HCT116 (cell line): ENCODE measurements around the gene MGST3. TPM values are rescaled to one million over a fixed set of nuclear protein-coding genes. Genes with fewer than 3 reads are reported as not detected.

ENCODE experiments used
- ATAC-seq: fragments of 200-7000 bp; cut with Tn5 transposase; 2 replicates; pipeline ENCODE4 v1.9.1; 2020; ENCODE audit warnings: mild to moderate bottlenecking, moderate library complexity
- BruUV-seq: library from RNA; stranded (reverse); fragments of 400-500 nt; replicated peaks from 2 replicates; lab custom pipeline; 2021; lab: Mats Ljungman, UMichigan
- CTCF ChIA-PET: fragments of 300-600 bp; sonication (Branson Sonifier 250); formaldehyde crosslinking; loops from one replicate; lab custom pipeline; 2021; ENCODE audit warnings: antibody characterized with exemption; lab: Charles Lee
- POLR2A ChIA-PET: fragments of 300-600, 350-600 bp; sonication (Branson Sonifier 250); formaldehyde crosslinking; loops from one replicate; lab custom pipeline; 2021; ENCODE audit warnings: antibody characterized with exemption; lab: Charles Lee
- RAD21 ChIA-PET, 2 experiments: fragments of 300-600 bp; sonication (Branson Sonifier 250); formaldehyde crosslinking; loops; one replicate each; lab custom pipeline; 2023; ENCODE audit warnings: low total read pairs in 2 of 2; ENCODE audit not compliant: uncharacterized antibody in 2 of 2, unreplicated experiment in 2 of 2, low non-redundant PET in 1 of 2; lab: Charles Lee
- DNase-seq: peaks from one replicate; pipeline ENCODE4 v3.0.0-alpha.2; 2010; ENCODE audit warnings: low read depth, low spot score
- H2AFZ ChIP-seq: fragments of 200-600 bp; shearing (Covaris generic), sonication (generic); 2 replicates; pipeline ENCODE4 v1.6.1; 2017; ENCODE audit warnings: low read depth, mixed run types, mixed read lengths, antibody characterized with exemption, low read length; ENCODE audit not compliant: poor library complexity, severe bottlenecking
- H3K27ac ChIP-seq: 2 replicates; pipeline ENCODE4 v1.5.1; 2012; ENCODE audit warnings: low read depth, low read length
- H3K27me3 ChIP-seq: fragments of 200-600 bp; sonication (generic); 2 replicates; pipeline ENCODE4 v1.6.1; 2016; ENCODE audit warnings: mixed run types, low read length, mixed read lengths; ENCODE audit not compliant: insufficient read depth
- H3K36me3 ChIP-seq, 2 experiments: fragments of 200-500 bp in 1 of 2; fragments of 200-600 bp in 1 of 2; sonication (Bioruptor generic) in 1 of 2; sonication (generic) in 1 of 2; 2 replicates each; pipeline versions ENCODE4 v1.5.1 to v1.6.1; 2014 to 2016; ENCODE audit warnings: low read length in 2 of 2, inconsistent platforms in 1 of 2, mixed read lengths in 1 of 2, mixed run types in 1 of 2; ENCODE audit not compliant: insufficient read depth in 2 of 2, control insufficient read depth in 1 of 2
- H3K4me1 ChIP-seq, 2 experiments: fragments of 200-600 bp in 1 of 2; sonication (generic) in 1 of 2; 2 replicates each; pipeline versions ENCODE4 v1.5.1 to v1.6.1; 2012 to 2017; ENCODE audit warnings: low read length in 2 of 2, inconsistent platforms in 1 of 2, mild to moderate bottlenecking in 1 of 2, mixed read lengths in 1 of 2, mixed run types in 1 of 2, moderate library complexity in 1 of 2; ENCODE audit not compliant: insufficient read depth in 2 of 2, control insufficient read depth in 1 of 2
- H3K4me2 ChIP-seq: fragments of 200-600 bp; sonication (generic); 2 replicates; pipeline ENCODE4 v1.6.1; 2017; ENCODE audit warnings: mixed run types, low read length, mixed read lengths
- H3K4me3 ChIP-seq, 2 experiments: fragments of 200-600 bp in 1 of 2; sonication (generic) in 1 of 2; replicated peaks in 1 of 2; 2 replicates each; pipeline ENCODE4 v1.5.1; 2011 to 2016; ENCODE audit warnings: low read length in 2 of 2, control low read depth in 1 of 2, low read depth in 1 of 2, mild to moderate bottlenecking in 1 of 2, mixed read lengths in 1 of 2, mixed run types in 1 of 2
- H3K79me2 ChIP-seq: fragments of 200-600 bp; sonication (generic); 2 replicates; pipeline ENCODE4 v1.6.1; 2017; ENCODE audit warnings: mild to moderate bottlenecking, mixed run types, low read length, moderate library complexity, mixed read lengths; ENCODE audit not compliant: insufficient read depth
- H3K9ac ChIP-seq: fragments of 200-600 bp; sonication (generic); 2 replicates; pipeline ENCODE4 v1.6.1; 2016; ENCODE audit warnings: low read length, mixed read lengths
- H3K9me2 ChIP-seq: fragments of 200-600 bp; sonication (generic), shearing (Covaris generic); 2 replicates; pipeline ENCODE4 v1.6.1; 2017; ENCODE audit warnings: mixed run types, mild to moderate bottlenecking, moderate library complexity; ENCODE audit not compliant: insufficient read depth
- H3K9me3 ChIP-seq, 2 experiments: fragments of 200-500 bp in 1 of 2; fragments of 200-600 bp in 1 of 2; sonication (Bioruptor generic) in 1 of 2; sonication (generic) in 1 of 2; 2 replicates each; pipeline ENCODE4 v1.6.1; 2014 to 2017; ENCODE audit warnings: low read length in 2 of 2, mixed read lengths in 2 of 2, inconsistent platforms in 1 of 2, low read depth in 1 of 2, mild to moderate bottlenecking in 1 of 2, mixed run types in 1 of 2, moderate library complexity in 1 of 2; ENCODE audit not compliant: control insufficient read depth in 1 of 2, insufficient read depth in 1 of 2
- H4K20me1 ChIP-seq: fragments of 200-600 bp; sonication (generic), shearing (Covaris generic); 2 replicates; pipeline ENCODE4 v1.6.1; 2017; ENCODE audit warnings: mixed run types, mild to moderate bottlenecking, moderate library complexity; ENCODE audit not compliant: insufficient read depth
- CTCF ChIP-seq, 3 experiments: fragments of 200-600 bp in 1 of 3; sonication (generic) in 1 of 3; IDR thresholded peaks in 2 of 3; conservative IDR thresholded peaks in 1 of 3; 2 replicates each; pipeline ENCODE4 v1.5.1; 2012 to 2017; ENCODE audit warnings: low read depth in 2 of 3, low read length in 2 of 3, antibody characterized with exemption in 1 of 3, borderline replicate concordance in 1 of 3, control low read depth in 1 of 3, mild to moderate bottlenecking in 1 of 3, mixed read lengths in 1 of 3, mixed run types in 1 of 3, moderate library complexity in 1 of 3; ENCODE audit not compliant: insufficient read depth in 1 of 3
- EGR1 ChIP-seq: IDR thresholded peaks from 2 replicates; pipeline ENCODE4 v1.6.1; 2012; ENCODE audit warnings: low read depth
- EZH2 ChIP-seq: fragments of 200-600 bp; sonication (generic); IDR thresholded peaks from 2 replicates; pipeline ENCODE4 v1.6.1; 2017; ENCODE audit warnings: antibody characterized with exemption, mixed run types
- POLR2A ChIP-seq: IDR thresholded peaks from 2 replicates; pipeline ENCODE4 v1.7.0; 2011; ENCODE audit warnings: borderline replicate concordance; ENCODE audit not compliant: insufficient read depth, insufficient read length; ENCODE audit errors: extremely low read depth
- SRF ChIP-seq: IDR thresholded peaks from 2 replicates; pipeline ENCODE4 v1.6.1; 2012; ENCODE audit warnings: low read depth
- TCF7L2 ChIP-seq: IDR thresholded peaks from 2 replicates; pipeline ENCODE4 v1.7.0; 2011; ENCODE audit warnings: borderline replicate concordance, inconsistent platforms; ENCODE audit not compliant: insufficient read depth, insufficient read length; ENCODE audit errors: extremely low read depth
- YY1 ChIP-seq: IDR thresholded peaks from 2 replicates; pipeline ENCODE4 v1.6.1; 2011; ENCODE audit warnings: low read length, low read depth, moderate library complexity, mild to moderate bottlenecking; ENCODE audit not compliant: insufficient replicate concordance; ENCODE audit errors: extremely low read depth
- ZNF274 ChIP-seq: fragments of 200-500 bp; sonication (Bioruptor generic); IDR thresholded peaks from 2 replicates; pipeline ENCODE4 v1.6.1; 2014; ENCODE audit warnings: mild to moderate bottlenecking, low read depth, low read length, inconsistent platforms
- intact Hi-C: fragments of 100-400 bp; cut with micrococcal nuclease; formaldehyde crosslinking; loops from 2 replicates; pipeline ENCODE4 v1.10.0; 2022
- total RNA-seq: library from RNA; stranded (reverse); gene quantifications from one replicate; pipeline ENCODE4 v1.2.1, GENCODE V29; 2021; ENCODE audit not compliant: unreplicated experiment
- TF ChIP-seq, protein P1 (sequence below): IDR thresholded peaks from 2 replicates; pipeline ENCODE4 v1.6.1; 2012
- TF ChIP-seq, protein P2 (sequence below): IDR thresholded peaks from 2 replicates; pipeline ENCODE4 v1.6.1; 2011; ENCODE audit warnings: mild to moderate bottlenecking, low read length, moderate library complexity; ENCODE audit not compliant: insufficient replicate concordance; ENCODE audit errors: extremely low read depth

MGST3 gene
- total RNA-seq, 1 experiment from 2014 or later, result 93.7 TPM

DNA sequence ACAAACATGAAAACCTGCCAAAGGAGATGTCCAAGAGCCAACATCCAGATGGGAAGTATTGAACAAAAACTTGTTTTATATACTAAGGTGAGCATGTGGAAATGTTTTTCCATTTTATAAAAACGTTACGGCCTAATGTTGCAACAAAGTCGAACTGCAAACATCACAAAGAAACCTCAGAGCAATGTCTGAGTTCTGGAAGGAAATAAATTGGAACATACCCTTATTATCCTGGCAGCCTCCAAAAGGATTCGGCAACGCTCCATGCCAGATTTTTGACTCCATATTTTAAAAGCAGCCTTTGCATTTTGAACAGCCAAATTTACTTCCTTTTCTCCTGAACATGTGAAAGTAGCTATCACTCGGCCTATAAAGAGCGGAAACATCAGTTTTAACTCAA is 64.0 kb downstream of the MGST3 start:
- Histone ChIP-seq H3K27ac (no peak overlapping the region), H2AFZ (no peak overlapping the region), H3K4me1 (peaks cover 12 to 23% of the 10 kb centered on the region in 2 experiments), H3K4me3 (no peak overlapping the region), H3K36me3 (no peaks in the 10 kb centered on the region), H3K9me2 (no peaks in the 10 kb centered on the region), H3K27me3 (no peaks in the 10 kb centered on the region), H3K4me2 (no peak overlapping the region), H3K9ac (no peak overlapping the region), H4K20me1 (no peaks in the 10 kb centered on the region), H3K79me2 (peaks cover 38% of the 10 kb centered on the region), H3K9me3 (no peaks in the 10 kb centered on the region)
- CTCF ChIA-PET, result no interaction called here
- no TSS peak for BruUV-seq
- RAD21 ChIA-PET, result no interaction called here
- no peak for DNase-seq
- POLR2A ChIA-PET, result no interaction called here
- ATAC-seq, result no peak
- intact Hi-C loops, result loop anchor here (5.0 kb wide), 2 partner anchors 63 to 93 kb away; partner anchors contain the start of gene MGST3
- TF ChIP-seq EZH2 (no peak), TCF7L2 (no peak), YY1 (no peak), EGR1 (no peak), CTCF (IDR thresholded peaks at IDR 0.05 in 2 of 3, conservative IDR thresholded peaks at IDR 0.05 in 1 of 3; ENCODE audit: borderline replicate concordance in 1 of 3, insufficient read depth in 1 of 3, low read depth in 2 of 3, low read length in 2 of 3) (no peak), SRF (no peak), POLR2A (no peak), ZNF274 (no peak)
- TF ChIP-seq, protein P1, sequence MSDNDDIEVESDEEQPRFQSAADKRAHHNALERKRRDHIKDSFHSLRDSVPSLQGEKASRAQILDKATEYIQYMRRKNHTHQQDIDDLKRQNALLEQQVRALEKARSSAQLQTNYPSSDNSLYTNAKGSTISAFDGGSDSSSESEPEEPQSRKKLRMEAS, result no peak
- TF ChIP-seq, protein P2, sequence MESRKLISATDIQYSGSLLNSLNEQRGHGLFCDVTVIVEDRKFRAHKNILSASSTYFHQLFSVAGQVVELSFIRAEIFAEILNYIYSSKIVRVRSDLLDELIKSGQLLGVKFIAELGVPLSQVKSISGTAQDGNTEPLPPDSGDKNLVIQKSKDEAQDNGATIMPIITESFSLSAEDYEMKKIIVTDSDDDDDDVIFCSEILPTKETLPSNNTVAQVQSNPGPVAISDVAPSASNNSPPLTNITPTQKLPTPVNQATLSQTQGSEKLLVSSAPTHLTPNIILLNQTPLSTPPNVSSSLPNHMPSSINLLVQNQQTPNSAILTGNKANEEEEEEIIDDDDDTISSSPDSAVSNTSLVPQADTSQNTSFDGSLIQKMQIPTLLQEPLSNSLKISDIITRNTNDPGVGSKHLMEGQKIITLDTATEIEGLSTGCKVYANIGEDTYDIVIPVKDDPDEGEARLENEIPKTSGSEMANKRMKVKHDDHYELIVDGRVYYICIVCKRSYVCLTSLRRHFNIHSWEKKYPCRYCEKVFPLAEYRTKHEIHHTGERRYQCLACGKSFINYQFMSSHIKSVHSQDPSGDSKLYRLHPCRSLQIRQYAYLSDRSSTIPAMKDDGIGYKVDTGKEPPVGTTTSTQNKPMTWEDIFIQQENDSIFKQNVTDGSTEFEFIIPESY, result no peak
